Cortex of kidney (tissue), 1 donor: ENCODE measurements around the gene ABCD3.
"Not testable (repeated sequence)": the region's sequence is repeated elsewhere in the genome, so short reads cannot be mapped to it uniquely, and the experiment has no call there.

ENCODE experiments used
- DNase-seq: peaks from one replicate; lab custom pipeline; 2025; lab: John Stamatoyannopoulos, UW

Gene ABCD3

DNA sequence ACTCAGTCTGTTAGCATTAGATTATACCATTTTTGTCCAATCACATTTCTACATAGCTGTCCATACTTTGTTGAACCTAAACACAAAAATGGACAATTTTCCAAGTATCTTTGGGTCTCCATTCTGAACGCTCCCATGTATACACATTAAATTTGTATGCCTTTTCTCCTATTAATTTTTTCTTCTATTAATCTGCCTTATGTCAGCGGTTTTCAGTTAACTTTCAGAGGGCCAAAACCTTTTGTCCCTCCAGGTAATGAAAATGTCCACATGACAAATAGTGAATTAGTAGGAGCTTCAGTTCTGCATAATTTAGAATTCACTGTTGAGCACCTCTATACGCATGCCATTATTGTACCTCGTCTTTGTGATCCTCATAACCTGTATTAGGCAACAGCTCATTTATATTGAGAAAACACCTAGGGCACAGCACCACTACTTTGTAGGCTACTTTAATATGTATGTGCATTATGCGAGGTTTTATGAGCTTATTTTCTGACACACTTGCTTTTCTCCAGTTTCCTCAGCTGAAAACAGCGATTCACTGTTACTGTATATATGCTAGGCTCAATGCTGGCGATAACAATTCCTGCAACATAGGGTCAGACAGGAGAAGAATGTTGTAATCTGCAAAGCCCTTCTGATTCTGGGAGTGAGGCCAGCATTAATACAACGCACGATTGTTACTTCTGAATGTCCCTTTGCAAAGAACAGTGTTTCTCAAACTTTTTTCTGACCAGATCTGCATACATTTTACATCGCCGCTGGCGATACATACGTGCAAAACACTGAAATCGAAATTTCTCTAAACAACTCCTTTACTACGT lies 1.1 kb upstream of the ABCD3 start:
- DNase-seq: no peak

- no peak for DNase-seq
These were observed 536 bp upstream of the ABCD3 start for GRCh38 chr1:94417728-94417977.

DNA sequence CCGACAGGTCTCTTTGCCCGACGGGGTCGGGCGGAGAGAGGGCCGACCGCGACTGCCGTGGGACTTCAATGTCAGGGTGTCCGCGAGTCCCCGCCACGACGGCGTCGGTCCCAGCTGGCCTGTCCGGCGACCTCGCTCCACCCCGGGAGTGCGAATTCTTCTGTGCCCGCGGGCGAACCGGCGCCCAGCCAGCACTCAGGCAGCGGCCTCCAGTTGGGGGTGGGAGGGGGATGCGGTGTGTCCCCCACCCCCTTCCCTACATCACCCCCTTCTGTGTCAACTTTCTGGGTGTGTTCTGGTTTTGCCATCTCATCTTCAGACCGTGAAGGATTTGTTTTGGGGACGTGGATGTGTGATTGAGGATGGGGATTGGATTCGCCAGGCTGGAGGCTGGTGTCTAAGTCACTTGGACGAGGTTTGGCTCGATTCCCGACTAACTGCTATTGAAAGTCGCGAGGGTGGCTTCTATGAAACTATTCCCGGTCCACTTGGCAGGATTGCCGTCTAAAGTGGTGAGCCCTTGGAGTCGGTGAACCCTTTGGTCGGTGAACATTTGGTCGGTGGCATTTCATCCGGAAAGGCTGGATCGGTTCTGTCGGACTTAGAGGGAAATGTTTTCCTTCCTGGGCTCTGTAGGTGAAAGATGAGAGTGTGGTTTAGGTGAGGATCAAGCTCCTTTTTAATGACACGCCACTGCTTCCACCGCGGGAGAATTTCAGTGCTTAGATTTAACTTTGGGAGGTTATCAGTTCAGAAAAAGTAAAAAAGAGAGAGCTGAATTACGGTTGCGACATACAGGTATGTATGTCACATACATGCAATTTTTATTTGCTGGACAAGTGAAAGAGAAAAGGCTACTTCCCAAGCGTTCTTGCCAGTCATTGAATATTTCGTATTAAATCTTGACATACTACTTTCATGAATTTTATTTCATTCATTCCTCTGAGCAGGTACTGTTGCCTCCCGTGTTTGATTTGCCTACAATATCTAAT lies 771 bp downstream of the ABCD3 start:
- DNase-seq: no peak

- no peak for DNase-seq
These were observed 4.1 kb downstream of the ABCD3 start for GRCh38 chr1:94422115-94422820.

DNA sequence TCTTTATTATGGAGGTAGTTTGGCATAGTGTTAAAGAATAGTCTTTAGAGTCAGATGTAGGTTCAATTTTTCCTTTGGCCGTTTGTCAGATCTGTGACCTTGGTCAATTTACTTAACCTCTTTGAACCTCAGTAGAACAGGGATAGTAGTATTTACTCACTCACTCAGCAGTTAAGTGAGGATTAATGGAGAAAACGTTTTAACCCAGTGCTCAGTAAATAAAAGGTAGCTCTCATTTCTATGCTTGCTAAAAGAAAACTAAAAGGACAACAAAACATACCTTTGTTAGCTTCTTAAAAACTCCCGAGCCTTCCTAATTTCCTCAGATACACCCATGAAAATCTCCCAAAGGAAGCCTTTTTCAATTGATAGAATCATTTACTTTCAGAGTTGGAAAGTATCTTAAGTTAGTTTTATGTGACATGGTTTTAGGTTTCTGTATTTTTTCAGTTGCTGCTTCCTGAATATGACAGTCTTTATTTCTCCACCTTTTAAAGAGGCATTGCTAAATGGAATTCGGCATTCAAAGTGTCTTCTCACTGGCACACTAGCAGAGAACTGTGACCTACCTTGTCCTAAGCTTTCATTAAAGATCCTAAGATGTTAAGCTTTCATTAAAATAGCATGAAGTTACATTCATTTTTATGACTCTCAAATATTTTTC lies 7.8 kb downstream of the ABCD3 start:
- DNase-seq: no peak

- DNase-seq: not testable (repeated sequence)
These were observed 8.3 kb downstream of the ABCD3 start for GRCh38 chr1:94426485-94426870.

- no peak for DNase-seq
These were observed 10.3 kb downstream of the ABCD3 start for GRCh38 chr1:94428441-94428840.

GRCh38 chr1:94428927-94429528 lies 10.8 kb downstream of the ABCD3 start:
- not testable (repeated sequence) for DNase-seq

DNA sequence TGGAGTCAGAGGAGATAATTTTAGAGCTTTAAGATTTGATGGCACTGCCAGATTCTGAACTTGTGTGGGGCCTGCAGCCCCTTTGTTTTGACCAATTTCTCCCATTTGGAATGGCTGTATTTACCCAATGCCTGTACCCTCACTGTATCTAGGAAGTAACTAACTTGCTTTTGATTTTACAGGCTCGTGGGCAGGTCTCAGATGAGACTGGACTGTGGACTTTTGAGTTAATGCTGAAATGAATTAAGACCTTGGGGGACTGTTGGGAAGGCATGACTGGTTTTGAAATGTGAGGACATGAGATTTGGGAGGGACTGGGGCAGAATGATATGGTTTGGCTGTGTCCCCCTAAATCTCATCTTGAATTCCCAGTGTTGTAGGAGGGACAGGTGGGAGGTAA lies 11.9 kb downstream of the ABCD3 start:
- DNase-seq: not testable (repeated sequence)

- DNase-seq: no peak
These were observed 15.7 kb downstream of the ABCD3 start for GRCh38 chr1:94433866-94434265.

DNA sequence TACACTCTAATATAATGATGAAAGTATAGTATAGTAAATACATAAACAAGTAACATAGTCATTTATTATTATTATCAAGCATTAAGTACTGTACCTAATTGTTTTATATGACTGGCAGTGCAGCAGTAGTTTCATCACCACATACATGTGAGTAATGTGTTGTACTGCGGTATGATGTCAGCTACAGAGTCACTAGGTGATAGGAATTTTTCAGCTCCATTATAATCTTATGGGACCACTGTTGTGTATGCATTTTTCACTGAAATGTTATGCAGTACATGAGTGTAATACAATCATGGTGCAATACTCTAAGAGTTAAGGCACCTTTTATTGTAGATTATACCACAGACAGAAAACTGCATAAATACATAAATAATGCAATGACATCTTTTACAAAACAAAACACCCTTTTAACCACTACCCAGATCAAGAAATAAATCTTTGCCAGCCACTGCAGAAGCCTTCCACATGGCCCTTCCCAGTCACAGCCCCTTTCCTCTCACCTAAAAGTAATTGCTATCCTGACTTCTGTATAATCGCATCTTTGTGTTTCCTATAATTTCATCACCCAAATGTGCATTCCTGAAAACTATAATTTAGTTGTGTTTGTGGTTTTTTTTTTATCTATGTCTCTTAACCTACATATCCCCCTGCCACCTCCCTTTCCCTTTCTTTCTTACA lies 16.3 kb downstream of the ABCD3 start:
- DNase-seq: no peak

- no peak for DNase-seq
These were observed 20.6 kb downstream of the ABCD3 start for GRCh38 chr1:94438692-94439276.

GRCh38 chr1:94440088-94440487 lies 21.9 kb downstream of the ABCD3 start:
- no peak for DNase-seq

GRCh38 chr1:94443067-94443466 lies 24.9 kb downstream of the ABCD3 start:
- not testable (repeated sequence) for DNase-seq

GRCh38 chr1:94444819-94445218 lies 26.6 kb downstream of the ABCD3 start:
- DNase-seq: not testable (repeated sequence)

GRCh38 chr1:94445733-94446132 lies 27.5 kb downstream of the ABCD3 start:
- not testable (repeated sequence) for DNase-seq

DNA sequence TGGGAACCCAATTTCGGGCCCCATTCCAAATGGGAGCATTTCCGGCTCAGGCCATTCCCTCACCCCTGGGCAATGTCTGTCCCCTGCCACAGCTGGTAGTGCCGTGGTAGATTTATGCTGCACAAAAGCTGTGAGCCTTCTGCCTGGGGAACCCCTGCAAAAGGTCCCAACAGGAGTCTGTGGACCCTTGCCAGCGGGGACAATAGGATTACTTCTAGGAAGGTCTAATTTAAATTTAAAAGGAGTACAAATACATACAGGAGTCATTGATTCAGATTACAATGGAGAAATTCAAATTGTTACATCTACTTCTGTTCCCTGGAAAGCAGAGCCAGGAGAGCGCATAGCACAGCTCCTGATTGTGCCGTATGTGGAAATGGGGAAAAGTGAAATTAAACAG lies 28.0 kb downstream of the ABCD3 start:
- DNase-seq: not testable (repeated sequence)

DNA sequence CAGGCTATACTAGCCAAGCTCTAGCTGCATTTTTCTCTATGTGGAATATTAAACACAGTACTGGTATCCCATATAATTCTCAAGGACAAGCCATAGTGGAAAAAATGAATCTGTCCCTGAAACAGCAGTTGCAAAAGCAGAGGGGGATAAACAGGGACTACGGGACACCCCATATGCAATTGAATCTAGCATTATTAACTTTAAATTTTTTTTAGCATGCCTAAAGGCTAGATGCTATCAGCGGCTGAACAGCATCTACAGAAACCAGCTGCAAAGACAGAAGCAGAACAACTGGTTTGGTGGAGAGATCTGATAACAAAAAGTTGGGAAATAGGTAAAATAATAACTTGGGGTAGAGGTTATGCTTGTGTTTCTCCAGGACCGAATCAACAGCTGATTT lies 30.6 kb downstream of the ABCD3 start:
- DNase-seq: not testable (repeated sequence)

DNA sequence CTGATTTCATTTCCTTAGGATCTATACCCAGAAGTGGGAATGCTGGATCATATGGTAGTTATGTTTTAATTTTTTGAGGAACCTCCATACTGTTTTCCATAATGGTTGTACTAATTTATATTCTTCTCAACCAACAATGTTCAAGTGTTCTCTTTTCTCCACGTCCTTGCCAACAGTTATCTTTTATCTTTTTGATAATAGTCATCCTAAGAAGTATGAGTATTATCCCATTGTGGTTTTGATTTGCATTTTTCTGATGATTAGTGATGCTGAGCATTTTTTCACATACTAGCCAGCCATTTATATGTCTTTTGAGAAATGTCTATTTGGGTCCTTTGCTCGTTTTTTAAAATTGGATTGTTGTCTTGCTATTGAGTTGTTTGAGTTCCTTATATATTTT lies 38.5 kb downstream of the ABCD3 start:
- no peak for DNase-seq

GRCh38 chr1:94462606-94463005 lies 44.4 kb downstream of the ABCD3 start:
- DNase-seq: no peak
